Measurements from ENCODE around the gene CDYL2. TPM values are rescaled to one million over a fixed set of nuclear protein-coding genes. Genes with fewer than 3 reads are reported as not detected.

Gene CDYL2
- total RNA-seq, 4 donors from 2014 or later: 0.83 to 6.5 (median 3.6) TPM

- no peaks in the 10 kb centered on the region for H3K36me3 ChIP-seq
- intact Hi-C loops (cut with DNase I): no loop called here
- no peak overlapping the region for H3K4me3 ChIP-seq
- H3K9me3 ChIP-seq: no peaks in the 10 kb centered on the region
- 50% methylated on average over 5 of the region's 5 CpGs for WGBS
- no peak for TF ChIP-seq EP300 (IDR thresholded peaks at IDR 0.05)
- no peak for TF ChIP-seq POLR2AphosphoS5 (IDR thresholded peaks at IDR 0.05)
- no peak for TF ChIP-seq POLR2A (IDR thresholded peaks at IDR 0.05; ENCODE audit: low read depth)
- TF ChIP-seq, protein P1, sequence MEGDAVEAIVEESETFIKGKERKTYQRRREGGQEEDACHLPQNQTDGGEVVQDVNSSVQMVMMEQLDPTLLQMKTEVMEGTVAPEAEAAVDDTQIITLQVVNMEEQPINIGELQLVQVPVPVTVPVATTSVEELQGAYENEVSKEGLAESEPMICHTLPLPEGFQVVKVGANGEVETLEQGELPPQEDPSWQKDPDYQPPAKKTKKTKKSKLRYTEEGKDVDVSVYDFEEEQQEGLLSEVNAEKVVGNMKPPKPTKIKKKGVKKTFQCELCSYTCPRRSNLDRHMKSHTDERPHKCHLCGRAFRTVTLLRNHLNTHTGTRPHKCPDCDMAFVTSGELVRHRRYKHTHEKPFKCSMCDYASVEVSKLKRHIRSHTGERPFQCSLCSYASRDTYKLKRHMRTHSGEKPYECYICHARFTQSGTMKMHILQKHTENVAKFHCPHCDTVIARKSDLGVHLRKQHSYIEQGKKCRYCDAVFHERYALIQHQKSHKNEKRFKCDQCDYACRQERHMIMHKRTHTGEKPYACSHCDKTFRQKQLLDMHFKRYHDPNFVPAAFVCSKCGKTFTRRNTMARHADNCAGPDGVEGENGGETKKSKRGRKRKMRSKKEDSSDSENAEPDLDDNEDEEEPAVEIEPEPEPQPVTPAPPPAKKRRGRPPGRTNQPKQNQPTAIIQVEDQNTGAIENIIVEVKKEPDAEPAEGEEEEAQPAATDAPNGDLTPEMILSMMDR (IDR thresholded peaks at IDR 0.05): no peak
- H3K27me3 ChIP-seq: no peaks in the 10 kb centered on the region
- H3K27ac ChIP-seq (replicated peaks in 1 of 4): no peak overlapping the region
- H3K4me1 ChIP-seq: no peaks in the 10 kb centered on the region
- DNase-seq (ENCODE audit: extremely low spot score): peak; percentile 86
Measured at GRCh38 chr16:80671281-80671849, 133.0 kb downstream of the CDYL2 start.

- TF ChIP-seq EP300 (IDR thresholded peaks at IDR 0.05): no peak
- no peak for TF ChIP-seq POLR2AphosphoS5 (IDR thresholded peaks at IDR 0.05)
- TF ChIP-seq POLR2A (IDR thresholded peaks at IDR 0.05; ENCODE audit: low read depth): no peak
- TF ChIP-seq, protein P1 (IDR thresholded peaks at IDR 0.05): no peak
- Histone ChIP-seq H3K27me3 (no peaks in the 10 kb centered on the region), H3K36me3 (no peaks in the 10 kb centered on the region), H3K4me1 (no peaks in the 10 kb centered on the region), H3K9me3 (no peaks in the 10 kb centered on the region), H3K27ac (replicated peaks in 1 of 4) (no peak overlapping the region), H3K4me3 (no peak overlapping the region)
- WGBS: 85% methylated on average over 15 of the region's 20 CpGs
- intact Hi-C loops (cut with DNase I): no loop called here
- DNase-seq (ENCODE audit: extremely low spot score): peak; percentile 39
Measured at GRCh38 chr16:80670170-80670865, 134.1 kb downstream of the CDYL2 start.

DNA sequence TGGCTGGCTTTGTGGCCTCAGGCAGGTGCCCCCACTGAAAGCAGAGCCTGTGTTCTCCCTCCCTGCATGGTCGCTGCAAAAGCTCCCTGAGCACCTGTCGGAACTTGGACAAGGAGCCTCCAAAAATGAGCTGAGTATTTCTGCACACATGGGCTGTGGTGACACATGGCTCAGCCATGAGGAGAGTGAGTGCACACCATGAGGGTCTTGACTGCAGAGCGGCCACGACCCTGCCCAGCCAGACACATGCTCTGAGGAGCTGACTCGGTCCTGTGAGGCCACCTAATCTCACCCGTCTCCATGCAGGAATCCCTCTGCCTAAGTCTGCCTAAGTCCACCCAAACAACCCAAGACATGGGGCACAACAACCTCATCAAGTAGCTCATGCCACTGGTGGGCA is 134.7 kb downstream of the CDYL2 start:
- H3K27me3 ChIP-seq: no peaks in the 10 kb centered on the region
- H3K9me3 ChIP-seq: no peaks in the 10 kb centered on the region
- H3K4me3 ChIP-seq: no peak overlapping the region
- H3K4me1 ChIP-seq: no peaks in the 10 kb centered on the region
- TF ChIP-seq, protein P1 (IDR thresholded peaks at IDR 0.05): no peak
- no peak for TF ChIP-seq POLR2A (IDR thresholded peaks at IDR 0.05; ENCODE audit: low read depth)
- no peak for TF ChIP-seq POLR2AphosphoS5 (IDR thresholded peaks at IDR 0.05)
- no peak for TF ChIP-seq EP300 (IDR thresholded peaks at IDR 0.05)
- intact Hi-C loops (cut with DNase I): no loop called here
- no peaks in the 10 kb centered on the region for H3K36me3 ChIP-seq
- no peak overlapping the region for H3K27ac ChIP-seq (replicated peaks in 1 of 4)
- 92% methylated on average over 6 of the region's 6 CpGs for WGBS
- DNase-seq (ENCODE audit: extremely low spot score): no peak

GRCh38 chr16:80667925-80668324 is 136.5 kb downstream of the CDYL2 start:
- intact Hi-C loops (cut with DNase I): no loop called here
- WGBS: 88% methylated on average over 6 of the region's 6 CpGs
- no peaks in the 10 kb centered on the region for H3K4me1 ChIP-seq
- H3K9me3 ChIP-seq: no peaks in the 10 kb centered on the region
- no peaks in the 10 kb centered on the region for H3K36me3 ChIP-seq
- no peak overlapping the region for H3K4me3 ChIP-seq
- DNase-seq (ENCODE audit: extremely low spot score): peak; percentile 53
- TF ChIP-seq, protein P1 (IDR thresholded peaks at IDR 0.05): no peak
- no peaks in the 10 kb centered on the region for H3K27me3 ChIP-seq
- H3K27ac ChIP-seq (replicated peaks in 1 of 4): no peak overlapping the region

- Histone ChIP-seq H3K27me3 (no peaks in the 10 kb centered on the region), H3K4me1 (no peaks in the 10 kb centered on the region), H3K4me3 (no peak overlapping the region), H3K36me3 (no peaks in the 10 kb centered on the region), H3K9me3 (no peaks in the 10 kb centered on the region), H3K27ac (replicated peaks in 1 of 4) (no peak overlapping the region)
- peak; percentile 86 for DNase-seq (ENCODE audit: extremely low spot score)
- WGBS: 71% methylated on average over 4 of the region's 4 CpGs
- intact Hi-C loops (cut with DNase I): no loop called here
- TF ChIP-seq, protein P1 (IDR thresholded peaks at IDR 0.05): no peak
- TF ChIP-seq EP300 (IDR thresholded peaks at IDR 0.05) (no peak), POLR2A (IDR thresholded peaks at IDR 0.05; ENCODE audit: low read depth) (no peak), POLR2AphosphoS5 (IDR thresholded peaks at IDR 0.05) (no peak)
Measured at GRCh38 chr16:80667251-80667560, 137.2 kb downstream of the CDYL2 start.
